Adrenal gland (tissue), 5 donors: Measurements from ENCODE around the gene OR2B6.

ENCODE experiments used
- POLR2A ChIP-seq, 2 donors: fragments of 450-650 bp; IDR thresholded peaks; one replicate each; pipeline ENCODE4 v1.6.1; 2017; ENCODE audit warnings: antibody characterized with exemption in 2 of 2, mild to moderate bottlenecking in 2 of 2, moderate library complexity in 1 of 2
- TF ChIP-seq, protein P1 (sequence below), 6 experiments: fragments of 450-650 bp in 4 of 6; fragments of 200-600 bp in 2 of 6; sonication (generic) in 1 of 6; IDR thresholded peaks; 1 replicate in 5 of 6; 2 replicates in 1 of 6; pipeline versions ENCODE4 v1.5.1 to v1.8.0; 2016 to 2021; ENCODE audit warnings: antibody characterized with exemption in 6 of 6, mild to moderate bottlenecking in 2 of 6, moderate library complexity in 1 of 6
- donor health status: DM: no; HTN: no; CAD: no.

GRCh38 chr6:27908017-27908416, 49.0 kb upstream of the OR2B6 start:
- TF ChIP-seq, protein P1, sequence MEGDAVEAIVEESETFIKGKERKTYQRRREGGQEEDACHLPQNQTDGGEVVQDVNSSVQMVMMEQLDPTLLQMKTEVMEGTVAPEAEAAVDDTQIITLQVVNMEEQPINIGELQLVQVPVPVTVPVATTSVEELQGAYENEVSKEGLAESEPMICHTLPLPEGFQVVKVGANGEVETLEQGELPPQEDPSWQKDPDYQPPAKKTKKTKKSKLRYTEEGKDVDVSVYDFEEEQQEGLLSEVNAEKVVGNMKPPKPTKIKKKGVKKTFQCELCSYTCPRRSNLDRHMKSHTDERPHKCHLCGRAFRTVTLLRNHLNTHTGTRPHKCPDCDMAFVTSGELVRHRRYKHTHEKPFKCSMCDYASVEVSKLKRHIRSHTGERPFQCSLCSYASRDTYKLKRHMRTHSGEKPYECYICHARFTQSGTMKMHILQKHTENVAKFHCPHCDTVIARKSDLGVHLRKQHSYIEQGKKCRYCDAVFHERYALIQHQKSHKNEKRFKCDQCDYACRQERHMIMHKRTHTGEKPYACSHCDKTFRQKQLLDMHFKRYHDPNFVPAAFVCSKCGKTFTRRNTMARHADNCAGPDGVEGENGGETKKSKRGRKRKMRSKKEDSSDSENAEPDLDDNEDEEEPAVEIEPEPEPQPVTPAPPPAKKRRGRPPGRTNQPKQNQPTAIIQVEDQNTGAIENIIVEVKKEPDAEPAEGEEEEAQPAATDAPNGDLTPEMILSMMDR (IDR thresholded peaks at IDR 0.05): no peak
- no peak for TF ChIP-seq POLR2A (IDR thresholded peaks at IDR 0.05)
